HEK293 (cell line): Measurements from ENCODE around the gene GALK1.
"Not testable (repeated sequence)": the region's sequence is repeated elsewhere in the genome, so short reads cannot be mapped to it uniquely, and the experiment has no call there.

ENCODE experiments used
- CTCF ChIA-PET: fragments of 350-600 bp; formaldehyde crosslinking; extraction: SDS; loops from one replicate; lab custom pipeline; 2021; ENCODE audit warnings: antibody characterized with exemption; lab: Yijun Ruan, JAX
- POLR2A ChIA-PET: fragments of 300-600 bp; formaldehyde crosslinking; extraction: SDS; loops from one replicate; lab custom pipeline; 2020; ENCODE audit warnings: antibody characterized with exemption, inconsistent platforms; lab: Yijun Ruan, JAX
- H3K27ac ChIP-seq: fragments of 200-500 bp; sonication (Bioruptor generic); 2 replicates; pipeline ENCODE4 v1.5.1; 2014; ENCODE audit warnings: low read depth, low read length, control low read depth, inconsistent platforms; ENCODE audit errors: extremely low read depth
- H3K36me3 ChIP-seq, 2 experiments: fragments of 200-500 bp in 1 of 2; sonication (Bioruptor generic) in 1 of 2; 1 replicate in 1 of 2; 2 replicates in 1 of 2; pipeline ENCODE4 v1.5.1; 2014 to 2017; ENCODE audit warnings: inconsistent platforms in 2 of 2, low read length in 2 of 2; ENCODE audit not compliant: control insufficient read depth in 2 of 2, insufficient read depth in 1 of 2
- H3K4me1 ChIP-seq: fragments of 200-500 bp; sonication (Bioruptor generic); 2 replicates; pipeline ENCODE4 v1.5.1; 2014; ENCODE audit warnings: mild to moderate bottlenecking, low read length, inconsistent platforms; ENCODE audit not compliant: control insufficient read depth, insufficient read depth
- H3K4me3 ChIP-seq: 2 replicates; pipeline ENCODE4 v1.5.1; 2011; ENCODE audit warnings: low read depth, mild to moderate bottlenecking, control low read depth, low read length, moderate library complexity
- H3K9me3 ChIP-seq: fragments of 200-500 bp; sonication (Bioruptor generic); 2 replicates; pipeline ENCODE4 v1.5.1; 2014; ENCODE audit warnings: low read depth, low read length, inconsistent platforms; ENCODE audit not compliant: control insufficient read depth, insufficient read depth
- BCL11A ChIP-seq: fragments of 450-650 bp; formaldehyde crosslinking; IDR thresholded peaks from 2 replicates; pipeline ENCODE4 v1.5.1; 2016; ENCODE audit warnings: low read depth, missing biosample characterization, missing genetic modification characterization
- EGR2 ChIP-seq: fragments of 450-650 bp; formaldehyde crosslinking; IDR thresholded peaks from 2 replicates; pipeline ENCODE4 v1.5.1; 2016; ENCODE audit warnings: low read depth, missing biosample characterization, missing genetic modification characterization
- FEZF1 ChIP-seq: fragments of 450-650 bp; formaldehyde crosslinking; IDR thresholded peaks from 2 replicates; pipeline ENCODE4 v1.5.1; 2016; ENCODE audit warnings: missing biosample characterization, missing genetic modification characterization
- GLIS1 ChIP-seq: fragments of 450-650 bp; formaldehyde crosslinking; IDR thresholded peaks from 2 replicates; pipeline ENCODE4 v1.5.1; 2016; ENCODE audit warnings: missing biosample characterization, missing genetic modification characterization
- HOXD13 ChIP-seq: sonication (generic); formaldehyde crosslinking; IDR thresholded peaks from 2 replicates; pipeline ENCODE4 v1.8.0; 2022; ENCODE audit warnings: missing genetic modification reagents, borderline replicate concordance
- ZBTB21 ChIP-seq: fragments of 450-650 bp; formaldehyde crosslinking; IDR thresholded peaks from 2 replicates; pipeline ENCODE4 v1.5.1; 2017; ENCODE audit warnings: missing biosample characterization, missing genetic modification characterization
- ZFP69B ChIP-seq: fragments of 450-650 bp; formaldehyde crosslinking; IDR thresholded peaks from 2 replicates; pipeline ENCODE4 v1.5.1; 2016; ENCODE audit warnings: missing biosample characterization, missing genetic modification characterization
- ZNF121 ChIP-seq: fragments of 450-650 bp; formaldehyde crosslinking; IDR thresholded peaks from 2 replicates; pipeline ENCODE4 v1.5.1; 2016; ENCODE audit warnings: missing biosample characterization, missing genetic modification characterization
- ZNF146 ChIP-seq: fragments of 450-650 bp; formaldehyde crosslinking; IDR thresholded peaks from 2 replicates; pipeline ENCODE4 v1.5.1; 2016; ENCODE audit warnings: missing biosample characterization, missing genetic modification characterization
- ZNF426 ChIP-seq: fragments of 450-650 bp; formaldehyde crosslinking; IDR thresholded peaks from 2 replicates; pipeline ENCODE4 v1.5.1; 2017; ENCODE audit warnings: missing biosample characterization, missing genetic modification characterization, mild to moderate bottlenecking, inconsistent platforms, moderate library complexity
- ZNF473 ChIP-seq: fragments of 450-650 bp; formaldehyde crosslinking; IDR thresholded peaks from 2 replicates; pipeline ENCODE4 v1.5.1; 2017; ENCODE audit warnings: missing biosample characterization, missing genetic modification characterization
- ZNF600 ChIP-seq: fragments of 450-650 bp; formaldehyde crosslinking; IDR thresholded peaks from 2 replicates; pipeline ENCODE4 v1.5.1; 2016; ENCODE audit warnings: missing biosample characterization, missing genetic modification characterization
- ZNF701 ChIP-seq: fragments of 450-650 bp; formaldehyde crosslinking; IDR thresholded peaks from 2 replicates; pipeline ENCODE4 v1.5.1; 2016; ENCODE audit warnings: missing biosample characterization, missing genetic modification characterization
- ZSCAN23 ChIP-seq: fragments of 450-650 bp; formaldehyde crosslinking; IDR thresholded peaks from 2 replicates; pipeline ENCODE4 v1.5.1; 2016; ENCODE audit warnings: missing biosample characterization, missing genetic modification characterization
- TF ChIP-seq, protein P1 (sequence below): fragments of 450-650 bp; formaldehyde crosslinking; IDR thresholded peaks from 2 replicates; pipeline ENCODE4 v1.5.1; 2016; ENCODE audit warnings: missing biosample characterization, missing genetic modification characterization
- TF ChIP-seq, protein P2 (sequence below): fragments of 450-650 bp; IDR thresholded peaks from 2 replicates; pipeline ENCODE4 v1.5.1; 2018; ENCODE audit warnings: missing biosample characterization, missing genetic modification characterization
- TF ChIP-seq, protein P3 (sequence below): fragments of 450-650 bp; IDR thresholded peaks from 2 replicates; pipeline ENCODE4 v1.5.1; 2018; ENCODE audit warnings: missing biosample characterization, mild to moderate bottlenecking, missing genetic modification characterization

The GALK1 gene

DNA sequence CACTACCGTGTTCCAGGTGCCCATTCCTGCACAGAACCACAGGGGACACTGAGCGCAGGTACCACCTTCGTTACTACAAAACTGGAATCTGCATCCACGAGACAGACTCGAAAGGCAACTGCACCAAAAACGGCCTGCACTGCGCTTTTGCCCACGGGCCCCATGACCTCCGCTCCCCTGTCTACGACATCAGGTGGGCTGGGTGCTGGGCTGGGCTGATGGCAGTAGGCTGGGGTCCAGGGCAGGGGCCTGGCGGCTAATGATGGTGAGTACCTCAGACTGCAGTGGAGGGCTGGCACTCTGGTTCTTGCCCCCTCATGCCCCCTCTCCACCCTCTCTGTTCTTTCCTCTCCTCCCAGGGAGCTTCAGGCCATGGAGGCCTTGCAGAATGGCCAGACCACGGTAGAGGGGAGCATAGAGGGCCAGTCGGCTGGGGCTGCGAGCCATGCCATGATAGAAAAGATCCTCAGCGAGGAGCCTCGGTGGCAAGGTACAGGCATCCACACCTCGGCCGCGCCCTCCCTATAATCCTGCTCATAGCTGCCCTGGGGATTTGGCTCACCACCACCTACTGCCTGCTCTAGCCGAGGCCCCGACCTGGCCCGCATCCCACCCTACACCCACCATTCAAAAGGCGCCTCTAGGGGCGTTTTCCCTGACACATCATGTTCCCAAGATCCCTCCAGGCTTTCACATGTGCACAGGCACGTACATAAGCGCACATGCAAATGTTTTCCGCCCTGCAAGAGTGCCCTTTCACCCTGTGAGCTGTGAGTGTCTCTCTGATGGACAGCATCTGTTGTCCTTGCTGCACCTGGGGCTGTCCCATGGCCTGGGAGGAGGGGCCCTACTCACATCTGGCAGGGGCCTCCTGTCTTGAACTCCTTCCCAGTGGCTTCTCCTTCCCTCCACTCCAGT, 47.4 kb upstream of the GALK1 start:
- TF ChIP-seq EGR2 (tag by site-specific recombination) (peak; percentile 23; the same call in 1 of the 2 replicates), ZBTB21 (tag by site-specific recombination) (no peak)
- POLR2A ChIA-PET, result interaction anchor here (0.5 to 2.5 kb wide), 3 partner anchors 13 to 42 kb away, joined by 3 to 8 read pairs (median 4); a partner anchor contains a TSS

DNA sequence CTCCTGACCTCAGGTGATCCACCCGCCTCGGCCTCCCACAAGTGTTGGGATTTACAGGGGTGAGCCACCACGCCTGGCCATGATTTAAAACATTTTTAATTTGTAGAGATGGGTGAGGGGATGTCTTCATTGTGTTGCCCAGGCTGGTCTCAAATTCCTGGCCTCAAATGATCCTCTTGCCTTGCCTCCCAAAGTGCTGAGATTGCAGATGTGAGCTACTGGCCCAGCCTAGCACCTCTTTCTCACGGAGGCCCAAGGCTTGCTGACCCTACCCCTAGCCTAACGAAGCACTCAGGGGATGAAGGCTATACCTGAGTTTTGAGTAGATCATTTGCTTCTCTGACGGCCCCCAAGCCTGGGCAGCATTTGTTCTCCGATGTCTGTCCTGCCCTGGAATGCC, 46.2 kb upstream of the GALK1 start:
- H3K27ac ChIP-seq, result no peak overlapping the region
- CTCF ChIA-PET, result interaction anchor here (0.8 to 1.1 kb wide), 2 partner anchors 86 to 177 kb away, joined by 3 to 7 read pairs; partner anchors contain the start of gene TRIM65
- TF ChIP-seq HOXD13 (CRISPR knock-in tag) (no peak), ZNF426 (no peak), ZNF473 (no peak), FEZF1 (no peak), ZFP69B (tag by site-specific recombination) (no peak), ZNF600 (no peak), GLIS1 (tag by site-specific recombination) (no peak), ZNF146 (tag by site-specific recombination) (no peak), BCL11A (no peak), ZNF701 (tag by site-specific recombination) (no peak), ZNF121 (tag by site-specific recombination) (no peak), ZSCAN23 (tag by site-specific recombination) (no peak)
- TF ChIP-seq, protein P1, sequence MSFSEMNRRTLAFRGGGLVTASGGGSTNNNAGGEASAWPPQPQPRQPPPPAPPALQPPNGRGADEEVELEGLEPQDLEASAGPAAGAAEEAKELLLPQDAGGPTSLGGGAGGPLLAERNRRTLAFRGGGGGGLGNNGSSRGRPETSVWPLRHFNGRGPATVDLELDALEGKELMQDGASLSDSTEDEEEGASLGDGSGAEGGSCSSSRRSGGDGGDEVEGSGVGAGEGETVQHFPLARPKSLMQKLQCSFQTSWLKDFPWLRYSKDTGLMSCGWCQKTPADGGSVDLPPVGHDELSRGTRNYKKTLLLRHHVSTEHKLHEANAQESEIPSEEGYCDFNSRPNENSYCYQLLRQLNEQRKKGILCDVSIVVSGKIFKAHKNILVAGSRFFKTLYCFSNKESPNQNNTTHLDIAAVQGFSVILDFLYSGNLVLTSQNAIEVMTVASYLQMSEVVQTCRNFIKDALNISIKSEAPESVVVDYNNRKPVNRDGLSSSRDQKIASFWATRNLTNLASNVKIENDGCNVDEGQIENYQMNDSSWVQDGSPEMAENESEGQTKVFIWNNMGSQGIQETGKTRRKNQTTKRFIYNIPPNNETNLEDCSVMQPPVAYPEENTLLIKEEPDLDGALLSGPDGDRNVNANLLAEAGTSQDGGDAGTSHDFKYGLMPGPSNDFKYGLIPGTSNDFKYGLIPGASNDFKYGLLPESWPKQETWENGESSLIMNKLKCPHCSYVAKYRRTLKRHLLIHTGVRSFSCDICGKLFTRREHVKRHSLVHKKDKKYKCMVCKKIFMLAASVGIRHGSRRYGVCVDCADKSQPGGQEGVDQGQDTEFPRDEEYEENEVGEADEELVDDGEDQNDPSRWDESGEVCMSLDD (tag by site-specific recombination), result no peak
- TF ChIP-seq, protein P2, sequence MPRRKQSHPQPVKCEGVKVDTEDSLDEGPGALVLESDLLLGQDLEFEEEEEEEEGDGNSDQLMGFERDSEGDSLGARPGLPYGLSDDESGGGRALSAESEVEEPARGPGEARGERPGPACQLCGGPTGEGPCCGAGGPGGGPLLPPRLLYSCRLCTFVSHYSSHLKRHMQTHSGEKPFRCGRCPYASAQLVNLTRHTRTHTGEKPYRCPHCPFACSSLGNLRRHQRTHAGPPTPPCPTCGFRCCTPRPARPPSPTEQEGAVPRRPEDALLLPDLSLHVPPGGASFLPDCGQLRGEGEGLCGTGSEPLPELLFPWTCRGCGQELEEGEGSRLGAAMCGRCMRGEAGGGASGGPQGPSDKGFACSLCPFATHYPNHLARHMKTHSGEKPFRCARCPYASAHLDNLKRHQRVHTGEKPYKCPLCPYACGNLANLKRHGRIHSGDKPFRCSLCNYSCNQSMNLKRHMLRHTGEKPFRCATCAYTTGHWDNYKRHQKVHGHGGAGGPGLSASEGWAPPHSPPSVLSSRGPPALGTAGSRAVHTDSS (tag by site-specific recombination), result no peak
- TF ChIP-seq, protein P3, sequence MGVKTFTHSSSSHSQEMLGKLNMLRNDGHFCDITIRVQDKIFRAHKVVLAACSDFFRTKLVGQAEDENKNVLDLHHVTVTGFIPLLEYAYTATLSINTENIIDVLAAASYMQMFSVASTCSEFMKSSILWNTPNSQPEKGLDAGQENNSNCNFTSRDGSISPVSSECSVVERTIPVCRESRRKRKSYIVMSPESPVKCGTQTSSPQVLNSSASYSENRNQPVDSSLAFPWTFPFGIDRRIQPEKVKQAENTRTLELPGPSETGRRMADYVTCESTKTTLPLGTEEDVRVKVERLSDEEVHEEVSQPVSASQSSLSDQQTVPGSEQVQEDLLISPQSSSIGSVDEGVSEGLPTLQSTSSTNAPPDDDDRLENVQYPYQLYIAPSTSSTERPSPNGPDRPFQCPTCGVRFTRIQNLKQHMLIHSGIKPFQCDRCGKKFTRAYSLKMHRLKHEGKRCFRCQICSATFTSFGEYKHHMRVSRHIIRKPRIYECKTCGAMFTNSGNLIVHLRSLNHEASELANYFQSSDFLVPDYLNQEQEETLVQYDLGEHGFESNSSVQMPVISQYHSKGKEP (tag by site-specific recombination), result no peak
- TF ChIP-seq, all 188 proteins: peak for 0
- H3K36me3 ChIP-seq, result peaks cover 33 to 66% of the 10 kb centered on the region in 2 experiments
- POLR2A ChIA-PET, result interaction anchor here (1.2 kb wide), 1 partner anchor 44 kb away, joined by 3 read pairs; the partner anchor contains the start of gene WBP2
- no peaks in the 10 kb centered on the region for H3K9me3 ChIP-seq
- no peak overlapping the region for H3K4me3 ChIP-seq
- peaks cover 9% of the 10 kb centered on the region for H3K4me1 ChIP-seq

More for the DNA sequence above, 47.4 kb upstream of the GALK1 start:
- CTCF ChIA-PET, result interaction anchor here (0.8 to 1.2 kb wide), 3 partner anchors 15 to 84 kb away, joined by 3 to 7 read pairs (median 3); partner anchors contain the start of gene TRIM65
- H3K27ac ChIP-seq, result no peak overlapping the region
- peaks cover 9% of the 10 kb centered on the region for H3K4me1 ChIP-seq
- H3K9me3 ChIP-seq, result no peaks in the 10 kb centered on the region
- peaks cover 33 to 78% of the 10 kb centered on the region in 2 experiments for H3K36me3 ChIP-seq
- no peak overlapping the region for H3K4me3 ChIP-seq

- H3K36me3 ChIP-seq, result peaks cover 29 to 63% of the 10 kb centered on the region in 2 experiments
- H3K4me1 ChIP-seq, H3K27ac ChIP-seq, H3K4me3 ChIP-seq, H3K9me3 ChIP-seq: not testable (repeated sequence)
- CTCF ChIA-PET, result interaction anchor here (1.1 kb wide), 1 partner anchor 177 kb away, joined by 3 read pairs; no protein-coding TSS in a partner anchor
- POLR2A ChIA-PET, result interaction anchor here (1.2 kb wide), 1 partner anchor 45 kb away, joined by 3 read pairs; the partner anchor contains the start of gene WBP2
Observed at GRCh38 chr17:75810756-75811155, 45.8 kb upstream of the GALK1 start.
